DMS53 (cell line): ENCODE measurements around the gene SCAI.
A peak's percentile ranks its signal among the peaks of the same experiment; 100 is the strongest.
"Not testable (repeated sequence)": the region's sequence is repeated elsewhere in the genome, so short reads cannot be mapped to it uniquely, and the experiment has no call there.

Source experiments
- DNase-seq: peaks from one replicate; lab custom pipeline; 2025; lab: John Stamatoyannopoulos, UW

The SCAI gene

DNA sequence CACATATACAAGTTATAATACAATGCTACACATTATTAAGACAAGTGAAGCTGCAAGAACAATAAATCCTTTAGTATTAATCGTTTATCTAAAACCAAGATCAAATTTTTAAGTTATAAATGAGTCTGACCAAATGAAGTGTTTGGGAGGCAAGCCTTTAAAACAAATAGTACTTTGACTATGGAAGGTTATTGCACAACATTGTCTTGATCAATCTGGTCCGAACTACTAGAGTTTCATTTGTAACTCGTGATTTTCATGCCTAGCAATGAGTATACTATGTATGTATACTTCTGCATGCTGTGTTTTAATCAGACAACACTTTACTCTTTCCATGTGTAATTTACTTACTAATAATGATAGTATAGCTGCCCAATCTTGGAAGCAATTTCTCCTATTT is 115.3 kb downstream of the SCAI start:
- no peak for DNase-seq

DNA sequence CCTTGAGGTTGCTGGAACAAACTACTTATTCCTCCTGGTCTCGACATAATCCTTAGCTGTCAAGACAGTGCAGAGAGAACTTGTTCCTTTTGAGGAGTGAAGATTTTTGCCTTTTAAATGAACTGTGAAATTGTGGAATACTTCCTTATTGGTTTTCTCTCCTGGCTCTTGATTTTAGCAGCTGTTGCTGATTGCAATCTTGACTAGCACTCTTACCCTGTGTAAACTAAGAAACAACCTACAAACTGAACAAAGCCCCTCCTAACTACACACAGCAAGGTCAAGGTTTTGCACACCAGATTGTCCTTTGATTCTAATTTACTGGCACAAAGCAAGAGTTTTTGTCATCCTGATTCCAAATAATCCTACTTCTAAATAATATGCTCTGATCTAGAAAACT is 118.4 kb downstream of the SCAI start:
- no peak for DNase-seq

DNA sequence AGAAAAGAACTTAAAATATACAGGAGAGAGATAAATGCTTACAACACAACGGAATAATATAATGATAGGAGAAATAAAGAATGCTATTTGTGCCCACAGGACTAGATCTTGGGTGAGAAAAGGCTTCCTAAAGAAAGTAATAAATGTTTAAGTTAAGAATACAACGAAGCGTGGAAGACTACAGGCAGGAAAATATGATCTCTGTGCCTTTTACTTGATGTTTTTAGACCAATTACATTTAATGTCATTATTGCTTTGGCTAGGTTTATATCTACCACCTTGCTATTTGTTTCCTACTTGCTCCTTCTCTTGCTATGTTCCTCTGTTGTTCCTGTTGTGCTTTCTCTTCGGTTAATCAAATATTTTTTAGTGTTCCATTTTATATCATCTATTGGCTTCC is 122.3 kb downstream of the SCAI start:
- DNase-seq: no peak

DNA sequence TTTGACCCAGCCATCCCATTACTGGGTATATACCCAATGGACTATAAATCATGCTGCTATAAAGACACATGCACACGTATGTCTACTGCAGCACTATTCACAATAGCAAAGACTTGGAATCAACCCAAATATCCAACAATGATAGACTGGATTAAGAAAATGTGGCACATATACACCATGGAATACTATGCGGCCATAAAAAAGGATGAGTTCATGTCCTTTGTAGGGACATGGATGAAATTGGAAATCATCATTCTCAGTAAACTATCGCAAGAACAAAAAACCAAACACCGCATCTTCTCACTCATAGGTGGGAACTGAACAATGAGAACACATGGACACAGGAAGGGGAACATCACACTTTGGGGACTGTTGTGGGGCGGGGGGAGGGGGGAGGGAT is 127.7 kb downstream of the SCAI start:
- DNase-seq: not testable (repeated sequence)

DNA sequence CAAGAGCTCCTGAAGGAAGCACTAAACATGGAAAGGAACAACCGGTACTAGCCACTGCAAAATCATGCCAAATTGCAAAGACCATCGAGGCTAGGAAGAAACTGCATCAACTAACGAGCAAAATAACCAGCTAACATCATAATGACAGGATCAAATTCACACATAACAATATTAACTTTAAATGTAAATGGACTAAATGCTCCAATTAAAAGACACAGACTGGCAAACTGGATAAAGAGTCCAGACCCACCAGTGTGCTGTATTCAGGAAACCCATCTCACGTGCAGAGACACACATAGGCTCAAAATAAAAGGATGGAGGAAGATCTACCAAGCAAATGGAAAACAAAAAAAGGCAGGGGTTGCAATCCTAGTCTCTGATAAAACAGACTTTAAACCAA is 131.3 kb downstream of the SCAI start:
- DNase-seq: not testable (repeated sequence)

DNA sequence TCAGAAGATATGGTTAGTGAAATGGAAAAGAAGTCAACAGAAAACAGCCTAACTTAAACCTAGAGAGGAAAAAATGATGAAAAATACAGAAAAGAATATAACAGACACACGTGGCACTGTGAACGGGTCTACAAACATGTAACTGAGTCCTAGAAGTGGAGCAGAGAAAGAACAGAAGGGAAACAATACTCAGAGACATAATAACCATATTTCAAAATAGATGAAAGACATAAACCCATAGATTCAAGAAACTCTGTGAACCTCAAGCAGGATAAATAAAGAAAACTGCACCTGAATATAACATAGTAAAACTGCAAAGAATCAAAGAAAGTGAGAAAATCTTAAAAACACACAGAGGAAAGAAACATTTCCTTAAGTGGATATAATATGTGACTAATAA is 134.7 kb downstream of the SCAI start:
- no peak for DNase-seq

DNA sequence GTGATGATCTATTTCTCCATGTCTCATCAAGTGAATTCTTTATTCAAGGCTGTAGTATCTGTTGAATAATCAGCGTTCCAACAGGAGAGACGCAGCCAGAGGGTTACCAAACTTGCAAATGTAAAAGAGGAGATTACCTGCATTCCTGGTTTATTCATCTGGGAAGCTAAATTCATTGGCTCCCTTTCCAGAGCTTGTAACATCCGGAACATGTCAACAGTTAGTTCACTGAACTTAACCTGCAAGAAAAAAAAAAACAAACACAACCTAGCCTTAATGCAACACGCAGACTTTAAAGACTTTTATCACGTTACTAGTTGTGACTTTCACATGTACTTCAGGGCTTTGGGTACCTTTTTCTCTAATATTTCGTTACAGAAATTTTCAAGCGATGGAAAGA is 140.0 kb downstream of the SCAI start:
- no peak for DNase-seq

DNA sequence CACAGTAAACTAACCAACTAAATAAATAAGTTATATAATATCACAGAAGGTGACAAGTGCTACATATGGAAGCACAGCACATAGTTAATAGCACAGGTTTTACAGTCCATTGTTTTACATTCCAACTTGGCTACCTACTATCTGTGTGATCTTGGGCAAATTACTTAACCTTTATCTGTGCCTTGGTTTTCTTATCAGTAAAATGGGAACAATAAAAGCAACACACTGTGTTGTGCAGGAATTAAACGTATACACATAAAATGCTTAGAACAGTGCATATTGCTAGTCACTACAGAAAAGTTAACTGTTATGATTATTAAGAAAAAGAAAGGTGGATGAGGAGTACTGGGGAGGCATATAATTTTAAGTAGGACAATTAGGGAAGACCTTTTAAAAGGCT is 159.6 kb downstream of the SCAI start:
- no peak for DNase-seq

DNA sequence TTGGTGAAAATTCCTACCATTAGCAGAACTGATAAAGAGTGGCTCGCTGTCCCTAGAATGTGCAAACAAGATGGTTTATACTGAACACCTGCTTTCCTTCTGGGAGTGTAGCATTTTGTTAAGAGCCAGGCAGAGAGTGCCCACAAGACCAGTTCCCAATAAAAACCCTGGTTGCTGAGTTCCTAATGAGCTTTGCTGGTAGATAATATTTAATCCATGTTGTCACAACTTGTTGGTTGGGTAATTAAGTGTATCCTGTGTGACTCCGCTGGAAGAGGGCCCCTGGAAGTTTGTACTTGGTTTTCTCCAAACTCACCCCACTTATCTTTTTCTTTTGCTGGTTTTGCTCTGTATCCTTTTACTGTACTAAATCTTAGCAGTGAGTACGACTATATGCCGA is 162.9 kb downstream of the SCAI start:
- DNase-seq: no peak

DNA sequence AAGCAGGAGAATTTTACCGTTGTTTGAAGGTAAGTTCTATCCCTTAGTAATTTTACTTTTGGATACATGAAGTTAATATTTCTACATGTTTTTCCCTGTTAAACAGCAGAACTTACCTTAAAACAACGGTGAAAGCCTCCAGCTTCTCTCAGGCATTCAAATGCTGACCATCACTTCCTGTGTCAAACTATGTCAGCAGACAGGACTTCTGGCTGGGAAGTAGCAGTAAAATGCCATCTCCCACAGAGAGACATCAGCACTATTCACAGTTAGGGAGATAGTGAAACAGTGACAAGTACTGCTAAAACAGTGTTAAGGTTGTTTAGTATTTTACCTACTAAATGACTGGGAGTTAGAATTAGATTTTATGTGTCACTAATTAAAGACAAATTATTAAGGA is 168.2 kb downstream of the SCAI start:
- no peak for DNase-seq

DNA sequence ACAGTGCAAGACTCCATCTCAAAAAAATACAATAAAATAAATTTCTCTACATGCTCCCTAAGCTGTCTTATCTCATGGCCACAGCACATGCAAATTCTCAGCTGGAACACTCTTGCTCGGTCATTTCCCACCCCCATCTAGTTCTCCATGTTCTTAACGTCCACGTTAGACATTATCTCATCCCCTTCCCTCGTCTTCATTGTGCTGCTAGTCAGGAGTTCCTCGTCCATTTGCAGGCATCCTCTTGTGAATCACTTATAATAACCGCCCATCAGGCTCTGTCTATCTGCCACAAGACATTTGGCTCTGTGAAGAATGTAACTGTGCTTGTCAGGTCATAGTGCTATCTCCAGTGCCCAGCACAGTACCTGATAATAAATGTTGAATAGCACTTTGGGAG is 169.5 kb downstream of the SCAI start:
- no peak for DNase-seq

DNA sequence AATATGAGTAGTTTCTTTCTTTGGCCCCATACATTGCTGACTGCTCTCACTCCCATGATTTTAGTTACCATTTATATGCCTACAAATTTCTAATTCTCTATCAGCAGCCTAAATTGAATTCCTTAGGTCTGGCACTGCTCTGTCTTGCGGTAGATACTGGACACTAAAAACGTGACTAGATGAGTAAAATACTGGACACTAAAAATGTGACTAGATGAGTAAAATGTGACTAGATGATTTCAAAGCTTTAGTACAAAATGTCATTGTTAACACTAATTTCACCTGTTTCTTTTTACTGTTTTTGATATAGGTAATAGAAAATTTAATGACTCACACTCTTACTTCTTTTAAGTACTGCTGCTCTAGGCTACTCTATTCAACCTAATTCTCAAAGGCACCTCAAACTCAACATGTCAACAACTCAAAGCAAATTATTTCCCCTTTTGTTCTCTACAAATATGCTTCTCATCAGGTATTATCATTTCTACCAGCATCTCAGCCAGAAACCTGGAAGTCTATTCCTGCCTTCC is 171.0 kb downstream of the SCAI start:
- DNase-seq: no peak

DNA sequence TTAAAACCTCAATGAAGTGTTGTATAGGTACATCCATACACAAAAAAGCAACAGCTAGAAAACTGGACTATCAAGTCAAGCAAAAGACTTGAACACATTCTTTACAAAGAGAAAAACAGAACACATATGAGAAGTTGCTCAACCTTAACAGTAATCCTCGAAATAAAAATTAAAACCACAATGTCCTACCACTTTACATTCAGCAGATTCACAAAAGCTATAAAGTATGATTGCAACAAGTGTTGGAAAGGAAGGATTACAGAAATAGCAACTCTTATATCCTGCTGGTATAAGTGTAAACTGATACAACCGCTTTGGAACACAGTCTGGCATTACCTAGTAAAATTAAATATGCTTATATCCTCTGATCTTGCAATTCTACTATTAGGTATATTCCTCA is 173.9 kb downstream of the SCAI start:
- no peak for DNase-seq

DNA sequence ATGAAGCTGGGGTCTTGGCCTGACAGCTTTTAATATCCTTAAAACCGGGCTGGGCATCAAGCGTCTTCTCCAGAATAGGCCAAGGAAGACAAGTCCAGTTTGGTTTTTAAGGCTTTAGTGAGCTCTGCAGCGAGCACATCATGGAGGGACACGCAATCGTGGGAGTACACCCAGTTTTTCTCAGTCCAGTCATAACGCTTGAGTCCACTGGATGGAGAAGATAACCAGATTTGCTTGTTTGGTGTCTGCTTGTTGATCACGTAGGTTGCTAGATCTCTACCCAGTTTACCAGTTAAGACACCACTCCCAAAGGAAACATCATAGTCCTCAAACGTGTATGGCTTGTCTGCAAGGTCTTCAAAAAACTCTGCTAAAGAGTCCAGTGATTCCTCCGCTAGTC is 175.1 kb downstream of the SCAI start:
- no peak for DNase-seq

DNA sequence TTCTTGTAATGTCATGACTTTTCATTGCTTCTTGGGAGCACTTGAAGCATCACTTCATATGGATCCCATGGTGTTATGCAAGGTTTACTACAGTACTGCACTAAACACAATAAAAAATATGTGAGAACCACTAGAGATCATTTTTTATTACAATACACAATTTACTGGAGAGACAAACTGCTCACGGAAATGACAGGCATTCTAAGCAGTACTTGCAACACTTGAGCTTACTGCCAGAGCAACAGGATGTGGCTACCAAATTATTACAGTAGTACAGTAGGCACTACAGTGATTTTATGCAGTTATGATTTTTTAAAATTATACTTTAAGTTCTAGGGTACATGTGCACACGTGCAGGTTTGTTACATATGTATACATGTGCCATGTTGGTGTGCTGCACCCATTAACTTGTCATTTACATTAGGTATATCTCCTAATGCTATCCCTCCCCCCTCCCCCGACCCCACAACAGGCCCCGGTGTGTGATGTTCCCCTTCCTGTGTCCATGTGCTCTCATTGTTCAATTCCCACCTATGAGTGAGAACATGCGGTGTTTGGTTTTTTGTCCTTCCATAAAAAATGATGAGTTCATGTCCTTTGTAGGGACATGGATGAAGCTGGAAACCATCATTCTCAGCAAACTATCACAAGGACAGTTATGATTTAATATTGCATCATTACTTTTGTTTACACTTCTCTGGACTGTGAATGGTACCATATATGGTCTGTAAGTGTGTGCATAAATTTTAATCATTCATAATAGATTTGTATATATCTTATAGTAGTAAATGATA is 177.4 kb downstream of the SCAI start:
- DNase-seq: peak; percentile 12

DNA sequence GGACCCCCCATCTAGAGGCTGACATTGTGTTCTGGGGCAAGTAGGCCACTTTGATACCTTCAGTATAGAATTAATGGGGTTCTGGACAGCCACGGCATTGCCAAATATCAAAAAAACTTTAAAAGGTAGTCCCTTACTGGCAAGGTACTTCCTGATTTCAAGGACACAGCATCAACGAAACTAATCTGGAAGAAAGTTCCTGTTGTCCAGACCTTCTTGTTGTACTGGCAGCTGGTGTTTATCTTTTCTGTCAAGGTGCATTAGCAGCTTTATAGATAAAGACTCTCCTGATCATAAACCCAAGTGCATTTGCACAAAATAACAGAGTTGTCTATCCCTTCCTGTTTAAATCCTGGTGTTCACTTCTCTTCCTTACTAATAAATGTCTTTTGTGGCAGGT is 178.7 kb downstream of the SCAI start:
- DNase-seq: no peak

DNA sequence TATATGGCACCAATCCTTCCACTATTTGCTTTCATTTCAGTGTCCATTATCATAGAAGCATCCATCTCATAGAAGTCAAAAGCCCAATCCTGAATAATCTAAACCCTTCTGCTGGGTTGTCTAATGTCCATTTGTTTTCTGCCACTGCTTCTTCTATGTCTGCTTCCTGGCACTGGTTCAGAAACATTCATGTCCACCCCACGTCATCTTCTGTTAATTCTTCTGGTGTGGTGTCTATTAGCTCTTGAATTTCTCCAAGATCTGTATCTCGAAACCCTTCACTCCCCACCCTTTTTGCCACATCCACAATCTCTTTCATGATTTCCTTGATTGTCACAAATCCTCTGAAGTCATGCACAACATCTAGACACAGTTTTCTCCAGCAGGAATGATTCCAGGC is 179.3 kb downstream of the SCAI start:
- no peak for DNase-seq

DNA sequence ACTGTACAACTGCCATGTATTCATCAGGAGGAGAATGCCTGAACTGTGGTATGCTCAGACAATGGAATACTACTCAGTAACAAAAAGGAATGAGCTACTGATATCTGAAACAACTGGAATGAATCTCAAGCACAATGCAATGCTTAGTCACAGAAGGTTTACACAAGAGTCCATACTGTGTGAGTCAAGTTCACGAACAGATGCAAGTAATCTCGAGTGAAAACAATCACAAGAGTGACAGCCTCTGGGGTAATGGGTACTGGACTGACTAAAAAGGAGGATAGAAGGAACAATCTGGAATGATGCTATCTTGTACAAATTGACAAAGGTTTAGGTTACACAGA is 182.9 kb downstream of the SCAI start:
- DNase-seq: no peak

DNA sequence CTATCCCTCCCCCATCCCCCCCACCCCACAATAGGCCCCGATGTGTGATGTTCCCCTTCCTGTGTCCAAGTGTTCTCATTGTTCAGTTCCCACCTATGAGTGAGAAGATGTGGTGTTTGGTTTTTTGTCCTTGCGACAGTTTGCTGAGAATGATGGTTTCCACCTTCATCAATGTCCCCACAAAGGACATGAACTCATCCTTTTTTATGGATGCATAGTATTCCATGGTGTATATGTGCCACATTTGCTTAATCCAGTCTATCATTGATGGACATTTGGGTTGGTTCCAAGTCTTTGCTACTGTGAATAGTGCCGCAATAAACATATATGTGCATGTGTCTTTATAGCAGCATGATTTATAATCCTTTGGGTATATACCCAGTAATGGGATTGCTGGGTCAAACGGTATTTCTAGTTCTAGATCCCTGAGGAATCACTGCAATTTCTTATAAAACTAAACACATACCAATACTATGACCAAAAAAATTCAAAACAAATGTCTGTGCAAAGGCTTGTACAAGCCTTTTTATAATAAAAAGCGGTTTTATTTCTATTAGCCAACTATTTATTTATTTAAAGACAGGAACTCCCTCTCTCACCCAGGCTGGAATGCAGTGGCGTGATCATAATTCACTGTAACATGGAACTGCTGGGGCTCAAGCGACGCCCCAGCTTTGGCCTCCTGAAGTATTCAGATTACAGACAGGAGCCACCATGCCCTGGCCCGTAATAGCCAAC is 183.5 kb downstream of the SCAI start:
- not testable (repeated sequence) for DNase-seq

DNA sequence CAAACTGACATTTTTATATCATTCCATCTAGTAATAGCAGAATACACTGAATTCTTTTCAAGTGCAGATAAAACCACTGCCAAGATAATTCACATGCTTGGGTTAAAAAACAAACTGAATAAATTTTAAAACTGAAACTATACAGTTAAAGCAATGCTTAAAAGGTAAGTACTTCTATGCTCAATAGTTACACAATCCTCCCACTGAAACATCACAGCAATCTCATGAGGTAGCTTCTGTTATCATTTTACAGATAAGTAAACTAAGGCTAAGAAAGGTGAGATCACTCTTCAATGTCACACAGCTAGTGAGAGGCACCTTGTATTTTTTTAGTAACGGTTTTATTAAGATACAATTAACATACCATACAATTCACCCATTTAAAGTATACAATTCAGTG is 189.1 kb downstream of the SCAI start:
- no peak for DNase-seq

DNA sequence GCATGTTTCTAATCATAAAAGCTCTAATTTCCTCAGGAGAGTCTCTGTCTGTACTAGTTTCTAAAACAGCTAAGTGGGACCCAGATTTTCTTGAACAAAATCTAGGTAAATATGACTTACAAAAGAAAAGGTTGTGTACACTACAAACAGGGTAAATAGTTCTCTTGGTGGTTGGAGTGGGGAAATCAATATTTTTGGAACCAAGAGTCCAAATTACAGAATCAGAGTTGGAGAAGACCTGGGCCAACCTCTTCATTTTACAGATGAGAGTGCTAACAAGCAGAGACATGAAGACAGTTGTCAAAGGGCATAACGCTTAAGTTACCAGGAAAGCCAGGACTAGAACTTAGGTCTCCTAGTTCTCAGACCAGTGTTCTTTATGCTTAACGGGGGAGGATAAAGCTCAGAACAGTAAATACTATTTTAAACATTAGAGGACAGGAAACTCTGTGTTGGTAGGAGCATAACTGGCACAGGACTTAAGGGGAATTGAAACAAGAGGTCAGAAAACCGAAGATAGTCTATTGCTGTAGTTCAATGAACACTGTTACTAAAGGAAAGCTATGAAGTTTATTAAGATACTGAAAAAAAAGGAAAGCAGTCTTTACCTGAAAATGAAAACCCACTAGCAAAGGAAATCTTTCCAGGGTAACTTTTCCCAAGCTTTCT is 193.1 kb downstream of the SCAI start:
- DNase-seq: no peak

DNA sequence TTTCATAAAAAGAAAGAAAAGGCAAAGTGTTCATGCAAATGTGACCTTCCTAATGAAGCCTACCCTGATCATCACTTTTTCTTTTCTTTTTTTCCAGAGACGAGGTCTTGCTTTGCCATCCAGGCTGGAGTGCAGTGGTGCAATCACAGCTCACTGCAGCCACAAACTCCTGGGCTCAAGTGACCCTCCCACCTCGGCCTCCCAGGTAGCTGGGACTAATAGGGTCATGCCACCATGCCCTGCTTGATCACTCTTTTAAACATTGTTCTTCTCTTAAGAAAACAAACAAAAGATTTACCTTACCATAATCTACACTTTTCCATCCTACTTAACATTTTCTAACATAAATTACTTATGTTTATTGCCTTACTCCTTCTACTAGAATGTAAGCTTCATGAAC is 193.9 kb downstream of the SCAI start:
- DNase-seq: no peak
